ENCODE measurements around the gene HGFAC.

- TF ChIP-seq CTCF (IDR thresholded peaks at IDR 0.05; ENCODE audit: low read depth, low read length) (no peak), EZH2phosphoT487 (IDR thresholded peaks at IDR 0.05; ENCODE audit: low read depth) (no peak)
These were observed 14.7 kb upstream of the HGFAC start for GRCh38 chr4:3427134-3427476.
